ENCODE results near the gene ENPP1.
A peak's percentile ranks its signal among the peaks of the same experiment; 100 is the strongest.

The ENPP1 gene

DNA sequence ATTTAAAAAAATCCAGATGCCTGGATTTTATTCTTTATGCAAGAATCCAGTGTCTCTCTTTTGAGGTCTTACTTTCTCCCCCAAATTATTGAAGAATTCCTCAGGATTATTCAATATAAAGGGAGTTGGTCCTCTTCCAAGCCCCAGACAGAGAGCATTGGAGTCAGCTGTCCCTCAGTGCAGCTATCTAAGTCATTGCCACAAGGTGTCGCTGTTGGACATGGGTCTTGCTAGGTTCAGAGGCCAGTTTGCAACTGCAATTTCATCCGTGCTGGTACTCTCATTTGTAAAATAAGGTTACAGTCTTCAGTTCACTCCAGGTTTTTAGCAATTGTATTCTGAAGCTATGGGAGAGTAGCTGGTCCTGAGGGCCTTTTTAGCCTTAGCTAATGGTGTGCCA lies 115.5 kb downstream of the ENPP1 start:
- Histone ChIP-seq H3K9me3 (ENCODE audit: insufficient read depth, low read length) (peaks cover 4% of the 10 kb centered on the region; the same call in 1 of the 2 replicates), H3K9ac (ENCODE audit: low read length) (no peak overlapping the region), H4K20me1 (ENCODE audit: low read depth, low read length) (no peaks in the 10 kb centered on the region), H3K4me2 (ENCODE audit: low read depth, low read length, poor library complexity, severe bottlenecking) (no peak overlapping the region), H3K27me3 (ENCODE audit: low read length) (no peaks in the 10 kb centered on the region), H3K79me2 (ENCODE audit: insufficient read depth, low read length) (no peaks in the 10 kb centered on the region), H3K36me3 (ENCODE audit: low read length) (no peaks in the 10 kb centered on the region), H2AFZ (ENCODE audit: low read depth, low read length, severe bottlenecking) (no peak overlapping the region), H3K4me3 (ENCODE audit: insufficient read depth, low read length, poor library complexity, severe bottlenecking) (no peak overlapping the region), H3F3A (ENCODE audit: insufficient read depth) (no peaks in the 10 kb centered on the region), H3K27ac (ENCODE audit: low read depth, low read length) (no peak overlapping the region), H3K9me2 (replicated peaks; ENCODE audit: insufficient read depth, low read length) (no peaks in the 10 kb centered on the region)
- no peak for TF ChIP-seq EZH2phosphoT487 (conservative IDR thresholded peaks at IDR 0.05; ENCODE audit: low read length)
- TF ChIP-seq, protein P1, sequence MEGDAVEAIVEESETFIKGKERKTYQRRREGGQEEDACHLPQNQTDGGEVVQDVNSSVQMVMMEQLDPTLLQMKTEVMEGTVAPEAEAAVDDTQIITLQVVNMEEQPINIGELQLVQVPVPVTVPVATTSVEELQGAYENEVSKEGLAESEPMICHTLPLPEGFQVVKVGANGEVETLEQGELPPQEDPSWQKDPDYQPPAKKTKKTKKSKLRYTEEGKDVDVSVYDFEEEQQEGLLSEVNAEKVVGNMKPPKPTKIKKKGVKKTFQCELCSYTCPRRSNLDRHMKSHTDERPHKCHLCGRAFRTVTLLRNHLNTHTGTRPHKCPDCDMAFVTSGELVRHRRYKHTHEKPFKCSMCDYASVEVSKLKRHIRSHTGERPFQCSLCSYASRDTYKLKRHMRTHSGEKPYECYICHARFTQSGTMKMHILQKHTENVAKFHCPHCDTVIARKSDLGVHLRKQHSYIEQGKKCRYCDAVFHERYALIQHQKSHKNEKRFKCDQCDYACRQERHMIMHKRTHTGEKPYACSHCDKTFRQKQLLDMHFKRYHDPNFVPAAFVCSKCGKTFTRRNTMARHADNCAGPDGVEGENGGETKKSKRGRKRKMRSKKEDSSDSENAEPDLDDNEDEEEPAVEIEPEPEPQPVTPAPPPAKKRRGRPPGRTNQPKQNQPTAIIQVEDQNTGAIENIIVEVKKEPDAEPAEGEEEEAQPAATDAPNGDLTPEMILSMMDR (IDR thresholded peaks at IDR 0.05; ENCODE audit: insufficient read depth, low read length, poor library complexity, severe bottlenecking) = peak; percentile 70

DNA sequence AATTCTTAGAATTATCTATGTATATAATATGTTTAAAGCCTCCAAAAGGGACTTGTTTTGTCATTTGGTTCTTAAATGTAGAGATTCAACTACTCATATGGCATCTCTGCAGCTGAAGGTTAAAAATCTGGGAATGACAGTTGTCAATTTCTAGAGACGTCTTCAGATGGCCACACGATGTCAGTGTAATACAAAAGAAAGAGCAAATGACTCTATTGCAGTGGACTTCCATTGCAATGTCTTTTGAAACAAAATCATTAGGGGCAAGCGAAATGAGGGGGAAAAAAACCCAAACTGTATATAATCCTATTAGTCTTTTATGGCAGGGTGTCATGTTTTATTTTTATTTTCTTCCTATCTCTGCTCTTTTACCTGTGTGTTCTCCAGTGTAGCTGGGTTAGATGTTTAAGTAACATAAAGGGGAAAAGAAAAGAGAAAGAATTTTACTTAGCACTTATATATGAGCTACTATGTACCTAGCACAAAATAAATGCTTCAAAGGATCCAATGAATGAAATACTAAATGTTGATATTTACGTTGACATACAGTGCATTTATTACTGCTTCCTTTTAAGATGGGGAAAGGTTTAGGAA lies 117.2 kb downstream of the ENPP1 start:
- no peaks in the 10 kb centered on the region for H3K36me3 ChIP-seq (ENCODE audit: low read length)
- no peaks in the 10 kb centered on the region for H3K79me2 ChIP-seq (ENCODE audit: insufficient read depth, low read length)
- H2AFZ ChIP-seq (ENCODE audit: low read depth, low read length, severe bottlenecking) = no peak overlapping the region
- H3K9me2 ChIP-seq (replicated peaks; ENCODE audit: insufficient read depth, low read length) = no peaks in the 10 kb centered on the region
- no peak for TF ChIP-seq EZH2phosphoT487 (conservative IDR thresholded peaks at IDR 0.05; ENCODE audit: low read length)
- TF ChIP-seq, protein P1 (IDR thresholded peaks at IDR 0.05; ENCODE audit: insufficient read depth, low read length, poor library complexity, severe bottlenecking) = peak; percentile 26
- no peak overlapping the region for H3K4me3 ChIP-seq (ENCODE audit: insufficient read depth, low read length, poor library complexity, severe bottlenecking)
- H3K4me2 ChIP-seq (ENCODE audit: low read depth, low read length, poor library complexity, severe bottlenecking) = no peak overlapping the region
- H4K20me1 ChIP-seq (ENCODE audit: low read depth, low read length) = no peaks in the 10 kb centered on the region
- no peak overlapping the region for H3K27ac ChIP-seq (ENCODE audit: low read depth, low read length)
- peaks cover 4% of the 10 kb centered on the region; the same call in 1 of the 2 replicates for H3K9me3 ChIP-seq (ENCODE audit: insufficient read depth, low read length)
- no peaks in the 10 kb centered on the region for H3K27me3 ChIP-seq (ENCODE audit: low read length)
- no peaks in the 10 kb centered on the region for H3F3A ChIP-seq (ENCODE audit: insufficient read depth)
- H3K9ac ChIP-seq (ENCODE audit: low read length) = no peak overlapping the region

- no peak overlapping the region for H3K27ac ChIP-seq (ENCODE audit: low read depth, low read length)
- no peaks in the 10 kb centered on the region for H3K79me2 ChIP-seq (ENCODE audit: insufficient read depth, low read length)
- H3K27me3 ChIP-seq (ENCODE audit: low read length) = no peaks in the 10 kb centered on the region
- no peak overlapping the region for H3K4me2 ChIP-seq (ENCODE audit: low read depth, low read length, poor library complexity, severe bottlenecking)
- no peak overlapping the region for H3K4me3 ChIP-seq (ENCODE audit: insufficient read depth, low read length, poor library complexity, severe bottlenecking)
- no peaks in the 10 kb centered on the region for H3K9me2 ChIP-seq (replicated peaks; ENCODE audit: insufficient read depth, low read length)
- no peak overlapping the region for H3K9ac ChIP-seq (ENCODE audit: low read length)
- H3K36me3 ChIP-seq (ENCODE audit: low read length) = no peaks in the 10 kb centered on the region
- no peak overlapping the region for H2AFZ ChIP-seq (ENCODE audit: low read depth, low read length, severe bottlenecking)
- H3F3A ChIP-seq (ENCODE audit: insufficient read depth) = no peaks in the 10 kb centered on the region
- TF ChIP-seq EZH2phosphoT487 (conservative IDR thresholded peaks at IDR 0.05; ENCODE audit: low read length) = no peak
- TF ChIP-seq, protein P1 (IDR thresholded peaks at IDR 0.05; ENCODE audit: insufficient read depth, low read length, poor library complexity, severe bottlenecking) = peak; percentile 24
- no peaks in the 10 kb centered on the region for H4K20me1 ChIP-seq (ENCODE audit: low read depth, low read length)
- H3K9me3 ChIP-seq (ENCODE audit: insufficient read depth, low read length) = no peaks in the 10 kb centered on the region
These were observed 121.4 kb downstream of the ENPP1 start for GRCh38 chr6:131929264-131929663.
